ENCODE results near the gene HNF1A. TPM values are rescaled to one million over a fixed set of nuclear protein-coding genes. Genes with fewer than 3 reads are reported as not detected.
A peak's percentile ranks its signal among the peaks of the same experiment; 100 is the strongest.

The HNF1A gene
- total and polyA plus RNA-seq, 2 of the 13 experiments (the other 11 are each of a cell fraction or from before 2014, with no cell fraction given): 13.4 to 34.7 TPM

DNA sequence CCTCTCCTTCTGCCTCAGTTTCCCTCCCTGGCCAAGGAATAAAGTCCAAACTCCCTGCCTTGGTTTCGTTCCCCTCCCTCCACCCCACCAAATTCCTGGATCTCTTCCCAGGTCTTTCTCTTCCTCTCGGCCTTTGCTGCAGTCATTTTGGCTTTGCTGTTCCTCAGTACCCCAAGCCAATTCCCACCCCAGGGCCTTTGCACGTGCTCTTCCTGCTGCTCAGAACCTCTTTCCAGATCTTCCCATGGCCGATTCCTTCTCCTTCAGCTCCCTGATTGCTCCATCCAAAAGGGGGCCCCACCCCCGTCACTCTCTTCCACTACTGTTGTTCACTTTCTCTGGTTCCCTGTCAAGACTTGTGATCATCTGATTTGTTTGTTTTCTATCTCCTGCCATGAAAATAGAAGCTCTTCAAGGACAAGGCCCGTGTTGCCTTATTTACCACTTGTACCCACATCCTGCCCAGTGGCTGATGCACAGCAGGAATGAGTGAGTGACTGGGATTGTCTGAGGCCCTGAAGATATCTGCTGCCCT, 3.1 kb downstream of the HNF1A start (continued):
- TF ChIP-seq, protein P1, sequence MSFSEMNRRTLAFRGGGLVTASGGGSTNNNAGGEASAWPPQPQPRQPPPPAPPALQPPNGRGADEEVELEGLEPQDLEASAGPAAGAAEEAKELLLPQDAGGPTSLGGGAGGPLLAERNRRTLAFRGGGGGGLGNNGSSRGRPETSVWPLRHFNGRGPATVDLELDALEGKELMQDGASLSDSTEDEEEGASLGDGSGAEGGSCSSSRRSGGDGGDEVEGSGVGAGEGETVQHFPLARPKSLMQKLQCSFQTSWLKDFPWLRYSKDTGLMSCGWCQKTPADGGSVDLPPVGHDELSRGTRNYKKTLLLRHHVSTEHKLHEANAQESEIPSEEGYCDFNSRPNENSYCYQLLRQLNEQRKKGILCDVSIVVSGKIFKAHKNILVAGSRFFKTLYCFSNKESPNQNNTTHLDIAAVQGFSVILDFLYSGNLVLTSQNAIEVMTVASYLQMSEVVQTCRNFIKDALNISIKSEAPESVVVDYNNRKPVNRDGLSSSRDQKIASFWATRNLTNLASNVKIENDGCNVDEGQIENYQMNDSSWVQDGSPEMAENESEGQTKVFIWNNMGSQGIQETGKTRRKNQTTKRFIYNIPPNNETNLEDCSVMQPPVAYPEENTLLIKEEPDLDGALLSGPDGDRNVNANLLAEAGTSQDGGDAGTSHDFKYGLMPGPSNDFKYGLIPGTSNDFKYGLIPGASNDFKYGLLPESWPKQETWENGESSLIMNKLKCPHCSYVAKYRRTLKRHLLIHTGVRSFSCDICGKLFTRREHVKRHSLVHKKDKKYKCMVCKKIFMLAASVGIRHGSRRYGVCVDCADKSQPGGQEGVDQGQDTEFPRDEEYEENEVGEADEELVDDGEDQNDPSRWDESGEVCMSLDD (CRISPR knock-in tag; IDR thresholded peaks at IDR 0.05; ENCODE audit: borderline replicate concordance): no peak
- TF ChIP-seq, protein P2, sequence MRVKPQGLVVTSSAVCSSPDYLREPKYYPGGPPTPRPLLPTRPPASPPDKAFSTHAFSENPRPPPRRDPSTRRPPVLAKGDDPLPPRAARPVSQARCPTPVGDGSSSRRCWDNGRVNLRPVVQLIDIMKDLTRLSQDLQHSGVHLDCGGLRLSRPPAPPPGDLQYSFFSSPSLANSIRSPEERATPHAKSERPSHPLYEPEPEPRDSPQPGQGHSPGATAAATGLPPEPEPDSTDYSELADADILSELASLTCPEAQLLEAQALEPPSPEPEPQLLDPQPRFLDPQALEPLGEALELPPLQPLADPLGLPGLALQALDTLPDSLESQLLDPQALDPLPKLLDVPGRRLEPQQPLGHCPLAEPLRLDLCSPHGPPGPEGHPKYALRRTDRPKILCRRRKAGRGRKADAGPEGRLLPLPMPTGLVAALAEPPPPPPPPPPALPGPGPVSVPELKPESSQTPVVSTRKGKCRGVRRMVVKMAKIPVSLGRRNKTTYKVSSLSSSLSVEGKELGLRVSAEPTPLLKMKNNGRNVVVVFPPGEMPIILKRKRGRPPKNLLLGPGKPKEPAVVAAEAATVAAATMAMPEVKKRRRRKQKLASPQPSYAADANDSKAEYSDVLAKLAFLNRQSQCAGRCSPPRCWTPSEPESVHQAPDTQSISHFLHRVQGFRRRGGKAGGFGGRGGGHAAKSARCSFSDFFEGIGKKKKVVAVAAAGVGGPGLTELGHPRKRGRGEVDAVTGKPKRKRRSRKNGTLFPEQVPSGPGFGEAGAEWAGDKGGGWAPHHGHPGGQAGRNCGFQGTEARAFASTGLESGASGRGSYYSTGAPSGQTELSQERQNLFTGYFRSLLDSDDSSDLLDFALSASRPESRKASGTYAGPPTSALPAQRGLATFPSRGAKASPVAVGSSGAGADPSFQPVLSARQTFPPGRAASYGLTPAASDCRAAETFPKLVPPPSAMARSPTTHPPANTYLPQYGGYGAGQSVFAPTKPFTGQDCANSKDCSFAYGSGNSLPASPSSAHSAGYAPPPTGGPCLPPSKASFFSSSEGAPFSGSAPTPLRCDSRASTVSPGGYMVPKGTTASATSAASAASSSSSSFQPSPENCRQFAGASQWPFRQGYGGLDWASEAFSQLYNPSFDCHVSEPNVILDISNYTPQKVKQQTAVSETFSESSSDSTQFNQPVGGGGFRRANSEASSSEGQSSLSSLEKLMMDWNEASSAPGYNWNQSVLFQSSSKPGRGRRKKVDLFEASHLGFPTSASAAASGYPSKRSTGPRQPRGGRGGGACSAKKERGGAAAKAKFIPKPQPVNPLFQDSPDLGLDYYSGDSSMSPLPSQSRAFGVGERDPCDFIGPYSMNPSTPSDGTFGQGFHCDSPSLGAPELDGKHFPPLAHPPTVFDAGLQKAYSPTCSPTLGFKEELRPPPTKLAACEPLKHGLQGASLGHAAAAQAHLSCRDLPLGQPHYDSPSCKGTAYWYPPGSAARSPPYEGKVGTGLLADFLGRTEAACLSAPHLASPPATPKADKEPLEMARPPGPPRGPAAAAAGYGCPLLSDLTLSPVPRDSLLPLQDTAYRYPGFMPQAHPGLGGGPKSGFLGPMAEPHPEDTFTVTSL (CRISPR knock-in tag; IDR thresholded peaks at IDR 0.05; ENCODE audit: borderline replicate concordance): no peak
- TF ChIP-seq ZFX (CRISPR knock-in tag; IDR thresholded peaks at IDR 0.05; ENCODE audit: low read depth) (no peak), ZNF883 (CRISPR knock-in tag; IDR thresholded peaks at IDR 0.05; ENCODE audit: not compliant biosample characterization) (no peak), LCORL (IDR thresholded peaks at IDR 0.05) (no peak), LCORL (CRISPR knock-in tag; IDR thresholded peaks at IDR 0.05) (no peak), ONECUT2 (CRISPR knock-in tag; IDR thresholded peaks at IDR 0.05) (no peak), ZNF563 (CRISPR knock-in tag; IDR thresholded peaks at IDR 0.05) (no peak), RFXANK (CRISPR knock-in tag; IDR thresholded peaks at IDR 0.05) (no peak), ZNF343 (CRISPR knock-in tag; IDR thresholded peaks at IDR 0.05) (no peak), RFXAP (CRISPR knock-in tag; IDR thresholded peaks at IDR 0.05; ENCODE audit: borderline replicate concordance) (no peak), CCAR2 (optimal IDR thresholded peaks at IDR 0.05; ENCODE audit: low read depth, low read length) (no peak), GABPB1 (CRISPR knock-in tag; IDR thresholded peaks at IDR 0.05) (no peak)
- TF ChIP-seq, protein P3, sequence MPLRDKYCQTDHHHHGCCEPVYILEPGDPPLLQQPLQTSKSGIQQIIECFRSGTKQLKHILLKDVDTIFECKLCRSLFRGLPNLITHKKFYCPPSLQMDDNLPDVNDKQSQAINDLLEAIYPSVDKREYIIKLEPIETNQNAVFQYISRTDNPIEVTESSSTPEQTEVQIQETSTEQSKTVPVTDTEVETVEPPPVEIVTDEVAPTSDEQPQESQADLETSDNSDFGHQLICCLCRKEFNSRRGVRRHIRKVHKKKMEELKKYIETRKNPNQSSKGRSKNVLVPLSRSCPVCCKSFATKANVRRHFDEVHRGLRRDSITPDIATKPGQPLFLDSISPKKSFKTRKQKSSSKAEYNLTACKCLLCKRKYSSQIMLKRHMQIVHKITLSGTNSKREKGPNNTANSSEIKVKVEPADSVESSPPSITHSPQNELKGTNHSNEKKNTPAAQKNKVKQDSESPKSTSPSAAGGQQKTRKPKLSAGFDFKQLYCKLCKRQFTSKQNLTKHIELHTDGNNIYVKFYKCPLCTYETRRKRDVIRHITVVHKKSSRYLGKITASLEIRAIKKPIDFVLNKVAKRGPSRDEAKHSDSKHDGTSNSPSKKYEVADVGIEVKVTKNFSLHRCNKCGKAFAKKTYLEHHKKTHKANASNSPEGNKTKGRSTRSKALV (CRISPR knock-in tag; IDR thresholded peaks at IDR 0.05): no peak
- TF ChIP-seq, protein P4, sequence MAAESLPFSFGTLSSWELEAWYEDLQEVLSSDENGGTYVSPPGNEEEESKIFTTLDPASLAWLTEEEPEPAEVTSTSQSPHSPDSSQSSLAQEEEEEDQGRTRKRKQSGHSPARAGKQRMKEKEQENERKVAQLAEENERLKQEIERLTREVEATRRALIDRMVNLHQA (CRISPR knock-in tag; IDR thresholded peaks at IDR 0.05): no peak
- TF ChIP-seq, protein P5, sequence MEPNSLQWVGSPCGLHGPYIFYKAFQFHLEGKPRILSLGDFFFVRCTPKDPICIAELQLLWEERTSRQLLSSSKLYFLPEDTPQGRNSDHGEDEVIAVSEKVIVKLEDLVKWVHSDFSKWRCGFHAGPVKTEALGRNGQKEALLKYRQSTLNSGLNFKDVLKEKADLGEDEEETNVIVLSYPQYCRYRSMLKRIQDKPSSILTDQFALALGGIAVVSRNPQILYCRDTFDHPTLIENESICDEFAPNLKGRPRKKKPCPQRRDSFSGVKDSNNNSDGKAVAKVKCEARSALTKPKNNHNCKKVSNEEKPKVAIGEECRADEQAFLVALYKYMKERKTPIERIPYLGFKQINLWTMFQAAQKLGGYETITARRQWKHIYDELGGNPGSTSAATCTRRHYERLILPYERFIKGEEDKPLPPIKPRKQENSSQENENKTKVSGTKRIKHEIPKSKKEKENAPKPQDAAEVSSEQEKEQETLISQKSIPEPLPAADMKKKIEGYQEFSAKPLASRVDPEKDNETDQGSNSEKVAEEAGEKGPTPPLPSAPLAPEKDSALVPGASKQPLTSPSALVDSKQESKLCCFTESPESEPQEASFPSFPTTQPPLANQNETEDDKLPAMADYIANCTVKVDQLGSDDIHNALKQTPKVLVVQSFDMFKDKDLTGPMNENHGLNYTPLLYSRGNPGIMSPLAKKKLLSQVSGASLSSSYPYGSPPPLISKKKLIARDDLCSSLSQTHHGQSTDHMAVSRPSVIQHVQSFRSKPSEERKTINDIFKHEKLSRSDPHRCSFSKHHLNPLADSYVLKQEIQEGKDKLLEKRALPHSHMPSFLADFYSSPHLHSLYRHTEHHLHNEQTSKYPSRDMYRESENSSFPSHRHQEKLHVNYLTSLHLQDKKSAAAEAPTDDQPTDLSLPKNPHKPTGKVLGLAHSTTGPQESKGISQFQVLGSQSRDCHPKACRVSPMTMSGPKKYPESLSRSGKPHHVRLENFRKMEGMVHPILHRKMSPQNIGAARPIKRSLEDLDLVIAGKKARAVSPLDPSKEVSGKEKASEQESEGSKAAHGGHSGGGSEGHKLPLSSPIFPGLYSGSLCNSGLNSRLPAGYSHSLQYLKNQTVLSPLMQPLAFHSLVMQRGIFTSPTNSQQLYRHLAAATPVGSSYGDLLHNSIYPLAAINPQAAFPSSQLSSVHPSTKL (CRISPR knock-in tag; IDR thresholded peaks at IDR 0.05): peak; percentile 83

All from HepG2 (cell line).